K562 (cell line): ENCODE data around the gene NMT1. TPM values are rescaled to one million over a fixed set of nuclear protein-coding genes. Genes with fewer than 3 reads are reported as not detected.

Source experiments
- ATF1 ChIP-seq, 2 experiments: fragments of 450-650 bp in 1 of 2; IDR thresholded peaks; 2 replicates each; pipeline ENCODE4 v1.6.1; 2016; ENCODE audit warnings: missing compliant biosample characterization in 1 of 2, missing genetic modification characterization in 1 of 2
- CBFA2T3 ChIP-seq: fragments of 450-650 bp; IDR thresholded peaks from 2 replicates; pipeline ENCODE4 v1.6.1; 2017
- CC2D1A ChIP-seq: fragments of 450-650 bp; IDR thresholded peaks from 2 replicates; pipeline ENCODE4 v1.6.1; 2017; ENCODE audit warnings: mild to moderate bottlenecking
- CHD1 ChIP-seq: fragments of 200-600 bp; sonication (generic); IDR thresholded peaks from one replicate; pipeline ENCODE4 v1.6.1; 2012; ENCODE audit warnings: mild to moderate bottlenecking, moderate library complexity, low read length, inconsistent platforms
- EHMT2 ChIP-seq: fragments of 450-650 bp; IDR thresholded peaks from 2 replicates; pipeline ENCODE4 v1.6.1; 2018; ENCODE audit warnings: antibody characterized with exemption
- FOSL1 ChIP-seq: fragments of 200-800 bp; sonication (Bioruptor generic); conservative IDR thresholded peaks from 2 replicates; pipeline ENCODE4 v1.6.1; 2016; ENCODE audit warnings: missing genetic modification characterization, missing compliant biosample characterization
- HLTF ChIP-seq: fragments of 450-650 bp; IDR thresholded peaks from 2 replicates; pipeline ENCODE4 v1.6.1; 2016
- MECOM ChIP-seq: fragments of 250-450 bp; sonication (Bioruptor Pico); IDR thresholded peaks from 2 replicates; pipeline ENCODE4 v1.8.0; 2022; ENCODE audit warnings: inconsistent platforms
- PHB ChIP-seq: fragments of 250-450 bp; sonication (Bioruptor Pico); IDR thresholded peaks from 2 replicates; pipeline ENCODE4 v1.5.0; 2021
- PHF8 ChIP-seq: fragments of 200-600 bp; sonication (generic); IDR thresholded peaks from 2 replicates; pipeline ENCODE4 v1.6.1; 2012; ENCODE audit warnings: mixed run types, mild to moderate bottlenecking, inconsistent platforms, low read length, moderate library complexity, borderline replicate concordance
- SIX5 ChIP-seq, 2 experiments: IDR thresholded peaks; 2 replicates each; pipeline ENCODE4 v1.6.1; 2011; ENCODE audit warnings: low read length in 2 of 2, borderline replicate concordance in 1 of 2, low read depth in 1 of 2, mild to moderate bottlenecking in 1 of 2, moderate library complexity in 1 of 2; ENCODE audit not compliant: insufficient read depth in 1 of 2
- SMAD1 ChIP-seq: fragments of 150-350 bp; IDR thresholded peaks from 2 replicates; pipeline ENCODE4 v1.6.1; 2014; ENCODE audit warnings: low read length, low read depth; ENCODE audit not compliant: partially characterized antibody
- SMARCB1 ChIP-seq: IDR thresholded peaks from 2 replicates; pipeline ENCODE4 v1.6.1; 2011; ENCODE audit warnings: improper control_type of control experiment, low read depth; ENCODE audit not compliant: insufficient read length
- SRSF3 ChIP-seq: fragments of 200-400 bp; formaldehyde crosslinking; IDR thresholded peaks from 2 replicates; pipeline ENCODE4 v1.6.1; 2016; ENCODE audit warnings: mild to moderate bottlenecking, low read length, moderate library complexity; ENCODE audit not compliant: insufficient read depth
- SUPT5H ChIP-seq: fragments of 450-650 bp; IDR thresholded peaks from 2 replicates; pipeline ENCODE4 v1.6.1; 2016
- TAF9B ChIP-seq: fragments of 450-650 bp; IDR thresholded peaks from 2 replicates; pipeline ENCODE4 v1.6.1; 2018; ENCODE audit warnings: mild to moderate bottlenecking; ENCODE audit not compliant: partially characterized antibody
- ZBTB40 ChIP-seq, 2 experiments: fragments of 450-650 bp in 1 of 2; sonication (generic) in 1 of 2; formaldehyde crosslinking in 1 of 2; IDR thresholded peaks; 2 replicates each; pipeline versions ENCODE4 v1.7.1 to v1.9.0; 2016 to 2022; ENCODE audit warnings: inconsistent platforms in 1 of 2, mild to moderate bottlenecking in 1 of 2, missing genetic modification reagents in 1 of 2
- ZNF12 ChIP-seq: sonication (generic); formaldehyde crosslinking; IDR thresholded peaks from 2 replicates; pipeline ENCODE4 v1.4.0; 2020; ENCODE audit warnings: mild to moderate bottlenecking, missing genetic modification reagents
- ZNF217 ChIP-seq: sonication (generic); formaldehyde crosslinking; IDR thresholded peaks from 2 replicates; pipeline ENCODE4 v1.8.0; 2022; ENCODE audit warnings: mild to moderate bottlenecking, missing genetic modification reagents
- polyA plus RNA-seq, 8 experiments: library from polyadenylated mRNA; depleted of rRNA in 4 of 8; stranded (reverse) in 5 of 8; unstranded in 3 of 8; fragments of >200 nt; fragmentation: Nextera tagmentation in 2 of 8; fragmentation: Illumina TruSeq in 1 of 8; extraction: Ambion mirVana in 2 of 8; extraction: Trizol in 1 of 8; gene quantifications; 2 replicates each; pipeline versions ENCODE4 v1.2.1 to v1.2.3, GENCODE V29; 2011 to 2014; ENCODE audit warnings: inconsistent platforms in 1 of 8, missing spikeins in 1 of 8
- total RNA-seq, 7 experiments: library from RNA; depleted of rRNA in 6 of 7; stranded (reverse); fragments of >200 nt in 6 of 7; fragmentation: Illumina TruSeq in 2 of 7; extraction: Trizol in 2 of 7; gene quantifications; 2 replicates each; pipeline versions ENCODE4 v1.2.1 to v1.2.3, GENCODE V29; 2011 to 2021; ENCODE audit warnings: low replicate concordance in 1 of 7

The NMT1 gene
- total and polyA plus RNA-seq, 9 of the 15 experiments (the other 6 are each of a cell fraction or from before 2014, with no cell fraction given) = 86.7 to 569 (median 213) TPM

DNA sequence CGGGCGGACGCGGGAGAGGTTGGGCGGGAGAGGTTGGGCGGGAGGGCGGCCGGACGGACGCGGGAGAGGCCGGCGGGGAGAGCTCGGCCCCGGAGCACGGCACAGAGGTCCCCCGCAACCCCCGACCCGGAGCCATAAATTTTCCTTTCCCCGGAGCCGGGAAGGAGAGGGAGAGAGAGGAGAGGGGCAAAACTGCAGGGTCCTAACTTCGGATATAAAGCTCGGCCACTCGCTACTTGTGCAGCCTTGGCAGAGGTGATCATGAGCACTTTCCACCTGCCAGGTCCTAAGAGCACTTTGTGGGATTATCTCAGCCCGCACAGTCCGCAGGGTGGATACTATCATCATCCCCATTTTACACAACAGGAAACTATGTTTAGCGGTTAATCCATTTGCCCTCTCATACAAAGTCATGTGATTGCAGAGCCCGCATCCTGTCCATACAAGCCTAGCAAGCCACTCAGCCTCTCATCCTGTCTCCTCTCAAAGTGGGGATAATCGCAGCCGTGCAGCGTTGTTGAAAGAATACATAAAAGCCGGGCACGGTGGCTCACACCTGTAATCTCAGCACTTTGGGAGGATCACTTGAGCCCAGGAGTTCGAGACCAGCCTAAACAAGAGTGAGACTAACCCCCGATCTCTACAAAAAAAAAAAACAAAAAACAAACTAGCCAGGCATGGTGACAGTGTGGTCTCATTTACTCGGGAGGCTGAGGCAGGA lies 8.9 kb upstream of the NMT1 start (continued):
- TF ChIP-seq SIX5 (IDR thresholded peaks at IDR 0.05; ENCODE audit: borderline replicate concordance in 1 of 2, insufficient read depth in 1 of 2, low read depth in 1 of 2, low read length in 2 of 2) (no peak), TAF9B (no peak), EHMT2 (0 out of 2 replicates have a peak, but pooled peaks have one; percentile 14), ZBTB40 (IDR thresholded peaks at IDR 0.05) (peak; percentile 22; the same call in 1 of the 2 replicates), ZBTB40 (CRISPR knock-in tag; IDR thresholded peaks at IDR 0.05) (no peak), CC2D1A (peak; percentile 98), PHB (0 out of 2 replicates have a peak, but pooled peaks have one; percentile 21), HLTF (0 out of 2 replicates have a peak, but pooled peaks have one; percentile 55), SMARCB1 (no peak), SUPT5H (peak; percentile 40; the same call in 1 of the 2 replicates), ATF1 (CRISPR knock-in tag; IDR thresholded peaks at IDR 0.05) (no peak), ATF1 (tag; IDR thresholded peaks at IDR 0.05) (no peak), CHD1 (peak; percentile 39), SMAD1 (no peak), SRSF3 (no peak), CBFA2T3 (peak; percentile 33; the same call in 1 of the 2 replicates), MECOM (CRISPR knock-in tag) (0 out of 2 replicates have a peak, but pooled peaks have one; percentile 15), PHF8 (peak; percentile 55; the same call in 1 of the 2 replicates), ZNF12 (CRISPR knock-in tag) (no peak), ZNF217 (CRISPR knock-in tag) (no peak), FOSL1 (0 out of 2 replicates have a peak, but pooled peaks have one; percentile 23)
